GM12801 (cell line): ENCODE results near the gene SLAMF8.

Source experiments
- TF ChIP-seq, protein P1 (sequence below): IDR thresholded peaks from one replicate; pipeline ENCODE4 v1.5.1; 2011; ENCODE audit warnings: control low read depth; ENCODE audit not compliant: insufficient read length; ENCODE audit errors: extremely low read depth

SLAMF8 gene

DNA sequence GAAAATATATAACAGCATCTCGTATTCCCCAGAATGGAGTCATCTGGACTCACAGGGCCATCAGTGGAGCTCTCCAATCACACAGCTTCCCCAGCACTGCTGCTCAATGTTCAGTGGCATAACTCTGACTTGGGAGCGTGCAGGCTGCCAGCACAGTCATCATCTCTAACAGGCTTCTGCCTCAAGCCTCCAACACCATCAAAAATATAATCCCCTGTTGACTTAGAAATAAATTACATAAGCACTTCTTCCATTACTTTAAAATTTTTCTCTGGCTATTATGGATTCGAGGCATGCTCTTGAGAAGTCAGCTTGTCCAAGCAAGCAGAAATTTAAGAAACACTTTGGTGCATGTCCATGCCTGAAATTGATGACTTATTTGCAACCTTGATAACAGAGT, 39.7 kb upstream of the SLAMF8 start:
- TF ChIP-seq, protein P1, sequence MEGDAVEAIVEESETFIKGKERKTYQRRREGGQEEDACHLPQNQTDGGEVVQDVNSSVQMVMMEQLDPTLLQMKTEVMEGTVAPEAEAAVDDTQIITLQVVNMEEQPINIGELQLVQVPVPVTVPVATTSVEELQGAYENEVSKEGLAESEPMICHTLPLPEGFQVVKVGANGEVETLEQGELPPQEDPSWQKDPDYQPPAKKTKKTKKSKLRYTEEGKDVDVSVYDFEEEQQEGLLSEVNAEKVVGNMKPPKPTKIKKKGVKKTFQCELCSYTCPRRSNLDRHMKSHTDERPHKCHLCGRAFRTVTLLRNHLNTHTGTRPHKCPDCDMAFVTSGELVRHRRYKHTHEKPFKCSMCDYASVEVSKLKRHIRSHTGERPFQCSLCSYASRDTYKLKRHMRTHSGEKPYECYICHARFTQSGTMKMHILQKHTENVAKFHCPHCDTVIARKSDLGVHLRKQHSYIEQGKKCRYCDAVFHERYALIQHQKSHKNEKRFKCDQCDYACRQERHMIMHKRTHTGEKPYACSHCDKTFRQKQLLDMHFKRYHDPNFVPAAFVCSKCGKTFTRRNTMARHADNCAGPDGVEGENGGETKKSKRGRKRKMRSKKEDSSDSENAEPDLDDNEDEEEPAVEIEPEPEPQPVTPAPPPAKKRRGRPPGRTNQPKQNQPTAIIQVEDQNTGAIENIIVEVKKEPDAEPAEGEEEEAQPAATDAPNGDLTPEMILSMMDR = no peak

DNA sequence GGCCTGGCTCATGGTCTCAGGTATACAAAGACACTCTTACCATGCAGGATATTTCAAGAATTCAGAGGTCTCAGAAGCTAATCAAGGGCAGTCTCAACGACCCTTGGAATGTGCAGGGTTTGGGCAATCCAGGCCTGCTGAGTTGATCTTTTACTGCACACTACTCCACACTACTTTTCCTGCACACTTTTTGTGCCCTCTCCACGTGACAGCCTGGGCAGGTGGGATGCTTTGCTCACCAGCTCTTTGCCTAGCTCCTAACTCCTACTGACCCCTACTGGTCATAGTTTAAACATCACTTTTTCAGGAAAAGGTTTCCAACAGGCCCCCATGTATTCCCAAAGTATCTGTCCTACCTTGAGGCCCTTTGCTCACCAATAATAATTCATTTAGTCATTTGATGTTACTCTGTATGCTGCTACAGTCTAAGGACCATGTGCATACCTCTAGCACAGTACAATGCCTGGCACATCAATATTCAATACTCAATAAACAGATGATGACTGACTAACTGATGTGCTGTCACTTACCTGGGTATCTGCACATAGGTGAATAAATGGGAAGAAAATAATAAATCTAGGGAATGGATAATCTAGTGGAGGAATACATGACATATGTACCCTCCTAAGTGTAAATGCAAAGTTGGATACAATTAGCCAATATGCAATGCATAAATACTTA, 36.3 kb upstream of the SLAMF8 start:
- TF ChIP-seq, protein P1 = no peak

DNA sequence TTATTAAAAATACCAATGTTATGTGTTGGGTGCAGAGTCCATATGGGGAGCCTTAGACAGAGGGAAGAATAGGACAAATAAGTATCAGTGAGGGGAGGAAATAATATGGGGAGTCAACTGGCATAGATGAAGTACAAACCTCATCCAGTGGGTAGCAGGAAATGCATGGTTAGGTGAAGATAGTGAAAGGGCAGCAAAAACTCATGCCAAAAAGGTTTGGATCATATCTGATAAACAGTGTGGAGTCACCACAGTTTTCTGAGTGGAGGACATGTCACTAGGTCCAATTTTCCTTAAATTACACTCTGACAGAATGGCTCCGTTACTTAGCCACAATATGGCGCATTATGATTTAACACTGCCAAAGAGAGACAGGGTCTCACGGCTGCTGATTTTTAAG, 35.6 kb upstream of the SLAMF8 start:
- TF ChIP-seq, protein P1 = no peak

DNA sequence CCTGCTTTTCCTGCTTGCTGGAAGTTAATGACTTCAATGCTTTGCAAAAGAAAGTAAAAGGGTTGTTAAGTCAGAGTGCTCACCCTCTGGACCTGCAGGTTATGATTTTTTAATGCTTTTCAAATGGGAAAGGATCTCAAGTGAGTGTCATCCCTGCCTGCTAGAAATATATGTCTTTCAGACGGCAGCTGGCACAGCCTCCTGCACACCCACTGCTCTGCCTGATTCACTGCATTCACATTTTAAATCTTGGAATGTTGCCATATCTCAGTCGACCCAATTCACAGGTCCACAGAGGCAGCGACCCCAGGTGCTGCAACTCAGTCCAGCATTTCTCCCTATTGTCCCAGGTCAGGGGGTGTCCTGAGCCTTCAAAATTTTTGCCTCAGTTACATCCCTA, 35.2 kb upstream of the SLAMF8 start:
- TF ChIP-seq, protein P1 = no peak

DNA sequence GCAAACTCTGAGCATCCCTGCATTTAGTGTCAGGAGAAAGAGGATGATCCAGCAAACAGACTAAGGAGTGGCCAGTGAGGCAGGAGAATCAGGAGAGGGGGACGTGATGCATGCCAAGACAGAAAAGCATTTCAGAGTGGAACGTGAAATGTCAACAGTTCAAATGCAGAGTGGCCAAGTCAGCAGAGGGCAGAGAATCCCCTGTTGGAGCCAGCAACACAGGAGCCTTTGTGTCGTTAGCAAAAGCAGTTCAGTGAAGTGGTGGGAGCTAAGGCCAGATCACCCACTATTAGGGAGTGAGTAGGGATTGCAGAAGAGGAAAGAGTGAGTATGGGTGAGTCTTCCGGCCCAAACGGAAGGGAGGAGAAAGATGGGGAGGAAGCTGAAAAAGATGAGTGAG, 31.1 kb upstream of the SLAMF8 start:
- TF ChIP-seq, protein P1 = no peak

DNA sequence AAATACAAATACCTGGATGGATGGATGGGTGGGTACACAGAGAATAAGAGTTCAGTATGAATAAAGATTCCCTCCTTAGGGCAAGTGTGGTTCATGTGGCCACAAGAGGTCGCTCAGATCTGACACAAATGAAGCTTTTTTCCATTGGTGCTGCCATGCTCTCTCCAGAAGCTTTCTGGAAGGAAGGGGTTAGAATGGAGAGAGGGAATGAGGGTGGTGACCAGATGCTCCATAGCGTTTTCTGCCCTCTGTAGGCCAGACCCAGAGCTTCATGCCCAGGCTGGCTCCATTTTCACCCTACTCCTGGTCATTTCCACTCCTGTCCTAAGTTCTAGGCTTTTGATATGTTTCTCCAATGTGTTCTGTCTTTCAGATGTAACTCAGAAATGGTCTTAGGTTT, 27.8 kb upstream of the SLAMF8 start:
- TF ChIP-seq, protein P1 = no peak

DNA sequence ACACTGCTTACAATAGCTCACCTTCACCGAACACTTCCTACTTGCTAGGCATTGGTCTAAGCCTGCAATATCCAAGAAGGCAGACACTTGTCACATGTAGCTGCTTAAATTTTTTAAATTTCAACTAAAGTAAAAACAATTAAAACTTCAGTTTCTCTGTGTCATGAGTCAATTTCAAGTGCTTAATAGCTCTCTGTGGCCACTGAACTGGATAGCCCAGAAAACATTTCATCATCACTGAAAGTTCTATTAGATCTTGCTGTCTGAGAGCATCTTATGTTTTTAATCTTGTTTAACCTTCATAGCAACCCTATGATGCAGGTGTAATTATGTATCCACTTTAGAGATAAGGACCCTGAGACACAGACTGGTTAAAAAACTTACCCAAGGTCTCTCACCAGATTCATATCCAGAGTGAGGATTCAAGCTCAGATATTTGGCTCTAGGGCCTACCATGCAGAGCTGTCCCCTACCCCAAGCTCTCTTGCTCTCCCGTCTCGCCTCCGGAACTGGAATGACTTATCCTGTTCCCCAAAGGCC, 27.2 kb upstream of the SLAMF8 start:
- TF ChIP-seq, protein P1 = no peak
